Neuronal stem cell (in vitro differentiated cells): Measurements from ENCODE around the gene FHDC1.

ENCODE experiments used
- DNase-seq: peaks from one replicate; pipeline ENCODE4 v3.0.0-alpha.2; 2013; ENCODE audit warnings: low spot score
- H2AFZ ChIP-seq: one replicate; pipeline ENCODE4 v1.6.1; 2013; ENCODE audit warnings: mild to moderate bottlenecking, low read length, inconsistent platforms
- H2AK5ac ChIP-seq: 2 replicates; pipeline ENCODE4 v1.6.1; 2013; ENCODE audit warnings: low read depth, mild to moderate bottlenecking, inconsistent platforms, low read length, moderate library complexity, mixed read lengths
- H2BK120ac ChIP-seq: 2 replicates; pipeline ENCODE4 v1.6.1; 2013; ENCODE audit warnings: low read depth, mild to moderate bottlenecking, inconsistent platforms, low read length, moderate library complexity, mixed read lengths
- H2BK12ac ChIP-seq: one replicate; pipeline ENCODE4 v1.6.1; 2013; ENCODE audit warnings: low read length, inconsistent platforms
- H2BK15ac ChIP-seq: 2 replicates; pipeline ENCODE4 v1.6.1; 2013; ENCODE audit warnings: mild to moderate bottlenecking, low read length, inconsistent platforms, mixed read lengths
- H2BK5ac ChIP-seq: one replicate; pipeline ENCODE4 v1.6.1; 2013; ENCODE audit warnings: inconsistent platforms, mild to moderate bottlenecking, low read length, moderate library complexity
- H3K14ac ChIP-seq: one replicate; pipeline ENCODE4 v1.6.1; 2013; ENCODE audit warnings: low read length, inconsistent platforms
- H3K18ac ChIP-seq: 2 replicates; pipeline ENCODE4 v1.6.1; 2013; ENCODE audit warnings: low read length, inconsistent platforms
- H3K23ac ChIP-seq: 2 replicates; pipeline ENCODE4 v1.6.1; 2013; ENCODE audit warnings: low read depth, mild to moderate bottlenecking, mixed read lengths, low read length, inconsistent platforms; ENCODE audit not compliant: poor library complexity
- H3K27ac ChIP-seq: replicated peaks from 3 replicates; pipeline ENCODE4 v1.5.1; 2013; ENCODE audit warnings: low read length, inconsistent platforms
- H3K27me3 ChIP-seq, 3 experiments: 2 replicates each; pipeline ENCODE4 v1.6.1; 2013; ENCODE audit warnings: low read length in 3 of 3, mild to moderate bottlenecking in 2 of 3, inconsistent platforms in 1 of 3, low read depth in 1 of 3, mixed read lengths in 1 of 3, moderate library complexity in 1 of 3; ENCODE audit not compliant: control insufficient read depth in 3 of 3, insufficient read depth in 3 of 3
- H3K36me3 ChIP-seq, 2 donors: replicated peaks in 1 of 2; 2 replicates each; pipeline ENCODE4 v1.6.1; 2013; ENCODE audit warnings: low read length in 2 of 2; ENCODE audit not compliant: control insufficient read depth in 2 of 2, insufficient read depth in 2 of 2
- H3K4ac ChIP-seq: 2 replicates; pipeline ENCODE4 v1.6.1; 2013; ENCODE audit warnings: inconsistent platforms, mild to moderate bottlenecking, low read length, moderate library complexity
- H3K4me1 ChIP-seq, 2 donors: 1 replicate in 1 of 2; 2 replicates in 1 of 2; pipeline ENCODE4 v1.6.1; 2013; ENCODE audit warnings: low read length in 2 of 2, low read depth in 1 of 2; ENCODE audit not compliant: control insufficient read depth in 2 of 2, insufficient read depth in 1 of 2
- H3K4me2 ChIP-seq: one replicate; pipeline ENCODE4 v1.6.1; 2013; ENCODE audit warnings: mild to moderate bottlenecking, low read length, inconsistent platforms; ENCODE audit not compliant: insufficient read depth, poor library complexity, severe bottlenecking
- H3K4me3 ChIP-seq, 2 donors: 2 replicates each; pipeline ENCODE4 v1.5.1; 2013; ENCODE audit warnings: low read length in 2 of 2, mild to moderate bottlenecking in 2 of 2, inconsistent platforms in 1 of 2, moderate library complexity in 1 of 2
- H3K79me1 ChIP-seq: one replicate; pipeline ENCODE4 v1.6.1; 2013; ENCODE audit warnings: low read depth, mild to moderate bottlenecking, inconsistent platforms, low read length, moderate library complexity
- H3K9ac ChIP-seq: one replicate; pipeline ENCODE4 v1.6.1; 2013; ENCODE audit warnings: mild to moderate bottlenecking, low read depth, low read length, inconsistent platforms; ENCODE audit not compliant: poor library complexity
- H3K9me3 ChIP-seq, 2 donors: replicated peaks in 1 of 2; 2 replicates each; pipeline versions ENCODE3 to v1.6.1; 2013; ENCODE audit warnings: low read length in 2 of 2, mild to moderate bottlenecking in 2 of 2, inconsistent platforms in 1 of 2, low read depth in 1 of 2, mixed read lengths in 1 of 2, moderate library complexity in 1 of 2; ENCODE audit not compliant: control insufficient read depth in 2 of 2, insufficient read depth in 1 of 2
- H4K8ac ChIP-seq: one replicate; pipeline ENCODE4 v1.6.1; 2013; ENCODE audit warnings: low read depth, mild to moderate bottlenecking, inconsistent platforms, low read length, moderate library complexity
- H4K91ac ChIP-seq: one replicate; pipeline ENCODE4 v1.6.1; 2013; ENCODE audit warnings: low read length, low read depth, mild to moderate bottlenecking, inconsistent platforms; ENCODE audit not compliant: poor library complexity
- WGBS, 2 donors: extraction: QIAGEN DNeasy Blood & Tissue Kit; methylation state at CpG; one replicate each; pipeline ENCODE4 v1.1.7; 2013; ENCODE audit warnings: missing lambda C conversion rate in 2 of 2, mixed read lengths in 1 of 2; ENCODE audit not compliant: insufficient read length in 2 of 2, insufficient replicate concordance in 1 of 2; ENCODE audit errors: extremely low coverage in 2 of 2; 5-methylcytosine and 5-hydroxymethylcytosine counted together

Gene FHDC1

GRCh38 chr4:152910521-152910920 is 25.6 kb upstream of the FHDC1 start:
- DNase-seq = no peak
- Histone ChIP-seq H3K4ac (no peak overlapping the region), H2BK120ac (no peak overlapping the region), H3K4me2 (no peak overlapping the region), H3K9me3 (peaks cover 0 to 3% of the 10 kb centered on the region in 2 donors), H4K8ac (no peak overlapping the region), H3K27ac (no peak overlapping the region), H4K91ac (no peak overlapping the region), H2AFZ (no peak overlapping the region), H2BK12ac (no peak overlapping the region), H2BK15ac (no peak overlapping the region), H3K9ac (no peak overlapping the region), H3K4me3 (no peak overlapping the region), H2AK5ac (no peak overlapping the region), H3K14ac (no peak overlapping the region), H3K4me1 (no peaks in the 10 kb centered on the region), H3K23ac (no peak overlapping the region), H3K79me1 (no peaks in the 10 kb centered on the region), H2BK5ac (no peak overlapping the region), H3K36me3 (peaks cover 0 to 25% of the 10 kb centered on the region in 2 donors), H3K18ac (no peak overlapping the region), H3K27me3 (no peaks in the 10 kb centered on the region)
- no CpG with 5 or more reads among the region's 3 CpGs for WGBS, 2 donors

GRCh38 chr4:152917543-152918395 is 18.4 kb upstream of the FHDC1 start:
- peaks cover 8 to 29% of the 10 kb centered on the region in 2 donors for H3K9me3 ChIP-seq
- no peak overlapping the region for H3K4ac ChIP-seq
- no peaks in the 10 kb centered on the region for H3K4me1 ChIP-seq
- no peak overlapping the region for H2BK120ac ChIP-seq
- H3K79me1 ChIP-seq = no peaks in the 10 kb centered on the region
- H2BK15ac ChIP-seq = no peak overlapping the region
- no peak overlapping the region for H3K14ac ChIP-seq
- H2BK12ac ChIP-seq = no peak overlapping the region
- no peak overlapping the region for H4K8ac ChIP-seq
- no peak overlapping the region for H2AK5ac ChIP-seq
- H3K27me3 ChIP-seq = no peaks in the 10 kb centered on the region
- no peak overlapping the region for H4K91ac ChIP-seq
- H2BK5ac ChIP-seq = no peak overlapping the region
- H2AFZ ChIP-seq = no peak overlapping the region
- no CpG with 5 or more reads among the region's 3 CpGs for WGBS, 2 donors
- no peak overlapping the region for H3K4me3 ChIP-seq
- peaks cover 2 to 3% of the 10 kb centered on the region in 2 donors for H3K36me3 ChIP-seq
- DNase-seq = no peak
- no peak overlapping the region for H3K4me2 ChIP-seq
- H3K18ac ChIP-seq = no peak overlapping the region
- H3K27ac ChIP-seq = no peak overlapping the region
- H3K9ac ChIP-seq = no peak overlapping the region
- no peak overlapping the region for H3K23ac ChIP-seq

GRCh38 chr4:152919826-152920225 is 16.3 kb upstream of the FHDC1 start:
- Histone ChIP-seq H3K36me3 (peaks cover 0 to 2% of the 10 kb centered on the region in 2 donors), H3K9ac (no peak overlapping the region), H3K23ac (no peak overlapping the region), H3K14ac (no peak overlapping the region), H2AFZ (no peak overlapping the region), H2BK120ac (no peak overlapping the region), H3K4me3 (no peak overlapping the region), H3K27me3 (no peaks in the 10 kb centered on the region), H3K9me3 (peaks cover 8 to 29% of the 10 kb centered on the region in 2 donors), H4K8ac (no peak overlapping the region), H4K91ac (no peak overlapping the region), H2BK15ac (no peak overlapping the region), H3K4me2 (no peak overlapping the region), H2BK12ac (no peak overlapping the region), H3K27ac (no peak overlapping the region), H2BK5ac (no peak overlapping the region), H3K79me1 (no peaks in the 10 kb centered on the region), H2AK5ac (no peak overlapping the region), H3K4me1 (no peaks in the 10 kb centered on the region), H3K18ac (no peak overlapping the region), H3K4ac (no peak overlapping the region)
- no CpG with 5 or more reads among the region's 2 CpGs for WGBS, 2 donors
- DNase-seq = no peak

GRCh38 chr4:152920768-152921167 is 15.4 kb upstream of the FHDC1 start:
- Histone ChIP-seq H3K79me1 (no peaks in the 10 kb centered on the region), H2BK15ac (no peak overlapping the region), H4K8ac (no peak overlapping the region), H3K4me3 (no peak overlapping the region), H3K14ac (no peak overlapping the region), H2BK5ac (no peak overlapping the region), H3K18ac (no peak overlapping the region), H3K4me2 (no peak overlapping the region), H3K4ac (no peak overlapping the region), H3K4me1 (no peaks in the 10 kb centered on the region), H3K23ac (no peak overlapping the region), H2AK5ac (no peak overlapping the region), H2BK120ac (no peak overlapping the region), H3K36me3 (peaks cover 0 to 2% of the 10 kb centered on the region in 2 donors), H3K27me3 (no peaks in the 10 kb centered on the region), H2AFZ (no peak overlapping the region), H2BK12ac (no peak overlapping the region), H3K9ac (no peak overlapping the region), H4K91ac (no peak overlapping the region), H3K27ac (no peak overlapping the region), H3K9me3 (peaks cover 8 to 29% of the 10 kb centered on the region in 2 donors)
- DNase-seq = peak; percentile 31
- no CpG with 5 or more reads among the region's 1 CpG for WGBS, 2 donors
